Mesenteric fat pad (tissue), 1 donor: ENCODE measurements around the gene SDK2. TPM values are rescaled to one million over a fixed set of nuclear protein-coding genes. Genes with fewer than 3 reads are reported as not detected.

Source experiments
- DNase-seq: peaks from one replicate; pipeline ENCODE4 v3.0.0-alpha.2; 2020; ENCODE audit warnings: low spot score
- total RNA-seq: library from RNA; stranded (reverse); fragmentation: NEBNext Ultra II Directional; extraction: Animal tissue kit (Norgen Biotek cat#: 25700); gene quantifications from one replicate; pipeline ENCODE4 v1.2.1, GENCODE V29; 2021
- donor health status: DM: yes; HTN: yes; CAD: no.

Gene SDK2
- total RNA-seq, 1 donor from 2014 or later, result 0.84 TPM

DNA sequence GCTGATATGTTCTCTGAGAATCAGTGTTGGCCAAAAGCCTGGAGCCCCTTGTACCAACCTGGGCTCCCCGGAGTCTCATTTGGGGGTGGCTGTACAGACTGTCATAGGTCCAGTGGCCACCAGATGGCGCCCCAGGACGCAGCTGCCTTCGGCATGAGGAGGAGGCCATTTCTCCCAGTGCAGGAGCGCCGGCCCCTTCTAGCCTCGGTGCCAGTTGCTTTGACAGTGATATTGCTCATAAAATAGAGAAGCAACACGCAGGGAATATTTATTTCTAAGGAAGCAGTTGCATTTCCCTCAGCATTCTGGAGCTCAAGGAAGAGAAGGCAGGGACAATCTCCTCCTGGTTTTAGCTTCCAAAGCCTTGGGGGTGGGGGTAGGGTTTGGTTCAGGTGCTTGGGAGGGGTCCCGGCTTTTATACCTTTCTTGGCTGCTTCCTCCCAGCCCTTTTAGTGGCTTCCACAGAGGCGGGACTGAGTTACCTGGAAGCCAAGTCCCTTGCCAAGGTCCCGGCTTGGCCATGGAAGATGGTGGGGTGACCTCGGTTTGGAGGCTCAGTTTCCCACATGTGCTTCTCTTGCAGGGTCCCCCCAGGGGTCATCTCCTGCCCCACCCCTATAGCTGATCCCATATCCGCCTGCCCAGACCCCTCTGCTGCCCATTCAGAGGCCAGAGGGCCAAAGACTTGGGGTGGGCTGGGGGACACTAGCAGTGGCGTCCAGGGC lies 214.6 kb downstream of the SDK2 start:
- peak; percentile 95 for DNase-seq

DNA sequence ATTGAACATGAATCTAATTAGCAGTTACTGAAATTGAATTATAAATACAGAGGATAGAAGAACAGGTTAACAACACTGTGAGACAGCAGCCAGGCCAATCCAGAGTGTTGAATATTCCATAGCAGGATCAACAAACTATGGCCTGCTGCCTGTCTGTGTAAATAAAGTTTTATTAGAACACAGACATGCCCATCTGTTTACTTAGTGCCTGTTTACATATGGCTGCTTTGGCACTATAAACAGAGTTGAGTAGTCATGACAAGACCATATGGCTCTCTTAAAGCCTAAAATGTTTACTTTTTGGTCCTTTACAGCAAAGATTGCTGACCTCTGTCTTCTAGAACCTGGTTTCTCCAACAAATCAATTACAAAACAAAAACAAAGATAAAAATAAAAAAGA lies 217.0 kb downstream of the SDK2 start:
- DNase-seq, result no peak

DNA sequence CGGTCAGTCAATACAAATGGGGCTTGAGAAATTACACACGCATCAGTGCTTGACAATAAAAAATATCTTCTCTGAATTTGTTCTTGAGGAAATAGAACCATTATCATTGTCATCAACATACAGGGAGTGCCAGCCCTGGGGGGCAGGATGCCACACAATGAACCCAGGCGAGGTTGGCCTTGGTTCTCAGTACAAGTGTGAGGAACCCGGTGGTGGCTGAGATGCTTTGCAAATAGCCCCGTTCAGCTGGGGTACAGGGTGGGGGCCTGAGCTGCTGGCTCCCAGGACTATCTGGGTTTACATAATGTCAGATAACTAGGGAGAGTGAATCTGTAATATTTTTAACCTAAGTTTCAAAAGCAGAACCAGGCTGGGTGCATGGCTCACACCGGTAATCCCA lies 219.7 kb downstream of the SDK2 start:
- DNase-seq, result no peak

DNA sequence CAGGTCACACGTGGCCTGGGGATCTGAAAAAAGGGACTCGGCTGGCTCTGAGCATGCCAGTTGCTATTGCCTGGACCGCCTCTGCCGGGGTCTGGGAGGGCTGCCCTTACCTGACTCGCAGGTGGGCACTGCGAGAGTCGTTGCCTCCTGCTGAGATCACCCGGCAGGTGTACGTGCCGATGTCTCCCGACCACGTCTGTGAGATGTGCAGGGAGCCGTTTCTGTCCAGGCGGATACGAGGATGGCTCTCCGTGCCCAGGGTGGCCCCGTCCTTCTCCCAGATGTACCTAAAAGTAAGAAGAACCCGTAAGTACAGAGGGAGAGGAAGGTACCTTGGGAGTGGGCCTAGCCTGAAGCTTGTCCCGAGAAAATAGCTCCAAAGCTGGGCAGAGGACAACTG lies 220.4 kb downstream of the SDK2 start:
- no peak for DNase-seq

DNA sequence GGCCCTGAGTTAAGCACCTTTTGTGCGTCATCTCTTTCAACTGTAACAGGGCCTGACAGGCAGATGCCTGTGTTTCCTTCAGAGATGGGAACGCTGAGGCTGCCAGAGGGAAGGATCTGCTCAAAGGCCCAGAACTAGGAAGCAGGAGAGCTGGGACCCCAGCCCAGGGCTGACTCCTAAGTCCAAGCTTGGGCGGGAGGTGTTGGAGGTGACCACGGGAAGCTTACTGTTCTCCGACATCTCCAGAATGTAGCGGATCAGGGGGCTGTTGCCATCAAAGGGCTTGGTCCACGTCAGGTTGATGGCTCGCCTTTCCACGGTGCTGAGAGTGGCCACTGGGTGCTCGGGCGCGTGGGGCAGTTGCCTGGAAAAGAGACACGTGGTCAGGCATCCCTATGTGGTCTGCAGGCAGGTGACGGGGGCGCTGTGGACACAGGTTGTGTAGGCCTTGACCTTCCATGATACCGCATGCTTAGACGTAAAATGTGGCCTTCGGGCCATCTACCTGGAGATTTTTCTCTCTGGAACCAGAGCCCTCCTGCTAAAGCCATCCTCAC lies 221.0 kb downstream of the SDK2 start:
- no peak for DNase-seq

DNA sequence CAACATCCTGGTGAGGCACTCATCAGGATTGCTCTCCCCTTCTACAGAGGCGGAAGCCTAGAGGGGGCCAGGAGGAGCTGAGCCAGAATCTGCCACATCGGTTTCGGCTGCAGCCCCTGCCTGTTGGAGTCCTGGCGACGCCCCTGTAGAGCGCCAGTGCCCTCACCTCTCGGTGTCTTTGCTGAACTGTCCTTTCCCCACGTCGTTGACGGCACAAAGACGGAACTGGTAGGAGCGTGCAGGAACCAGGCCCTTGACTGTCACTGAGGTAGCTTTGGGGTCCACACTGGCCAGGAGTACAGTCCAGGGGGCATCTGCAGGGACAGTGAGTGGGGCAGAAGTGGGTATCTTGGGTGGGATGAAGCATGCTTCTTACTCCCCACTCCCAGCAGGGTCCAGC lies 222.1 kb downstream of the SDK2 start:
- no peak for DNase-seq

DNA sequence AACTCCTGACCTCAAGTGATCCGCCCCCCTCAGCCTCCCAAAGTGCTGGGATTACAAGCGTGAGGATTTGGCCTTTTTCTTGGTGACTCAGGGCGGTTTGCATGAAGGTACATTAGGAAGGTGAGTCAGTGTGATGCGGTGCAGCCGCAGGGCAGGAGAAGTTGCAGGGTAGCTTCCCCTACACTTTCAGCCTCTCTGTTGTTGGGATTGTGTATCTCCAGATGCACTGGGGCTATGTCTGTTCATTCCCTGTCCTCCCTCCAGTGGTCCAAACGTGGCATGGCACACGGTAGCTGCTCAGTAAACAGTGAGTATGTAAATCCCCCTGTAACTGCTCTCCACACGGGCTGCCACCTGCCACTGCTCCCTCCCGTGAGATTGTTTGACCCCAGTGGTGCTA lies 223.3 kb downstream of the SDK2 start:
- no peak for DNase-seq

DNA sequence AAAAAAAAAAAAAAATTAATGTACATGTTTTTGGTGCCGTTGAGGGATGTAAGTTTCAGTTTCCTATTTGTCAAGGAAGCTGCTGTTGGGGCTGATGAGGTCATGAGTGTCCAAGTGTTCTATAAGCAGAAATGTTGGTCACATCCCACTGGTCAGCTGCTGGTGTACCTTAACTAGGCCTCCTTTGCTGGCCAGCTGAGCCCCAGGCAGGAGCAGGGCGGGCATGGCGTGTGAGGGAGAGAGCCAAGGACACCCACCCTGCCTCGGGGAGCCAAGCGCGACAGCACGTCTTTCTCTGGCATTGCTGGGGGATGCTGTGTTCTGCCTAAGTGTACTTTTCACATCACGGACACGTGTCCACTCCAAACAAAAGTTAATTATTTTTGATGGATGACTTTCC lies 224.4 kb downstream of the SDK2 start:
- DNase-seq, result no peak

DNA sequence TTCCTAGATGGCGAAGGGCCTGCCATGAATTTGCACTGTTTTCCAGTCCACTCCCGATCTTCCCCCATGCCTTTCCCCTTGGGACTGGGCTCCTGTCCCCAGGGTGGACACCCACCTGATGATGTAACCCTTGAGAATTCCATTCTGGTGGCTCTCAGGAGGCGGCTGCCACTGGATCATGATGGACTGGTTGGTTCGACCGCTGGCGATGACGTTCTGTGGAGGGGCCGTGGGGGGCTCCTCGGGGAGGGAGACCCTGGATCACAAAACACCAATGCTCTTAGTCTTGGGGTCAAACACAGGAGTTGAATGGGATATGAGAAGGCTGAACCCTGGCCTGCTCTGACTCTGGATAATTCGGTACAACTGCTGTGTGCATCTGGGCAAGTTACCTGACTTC lies 225.2 kb downstream of the SDK2 start:
- no peak for DNase-seq

DNA sequence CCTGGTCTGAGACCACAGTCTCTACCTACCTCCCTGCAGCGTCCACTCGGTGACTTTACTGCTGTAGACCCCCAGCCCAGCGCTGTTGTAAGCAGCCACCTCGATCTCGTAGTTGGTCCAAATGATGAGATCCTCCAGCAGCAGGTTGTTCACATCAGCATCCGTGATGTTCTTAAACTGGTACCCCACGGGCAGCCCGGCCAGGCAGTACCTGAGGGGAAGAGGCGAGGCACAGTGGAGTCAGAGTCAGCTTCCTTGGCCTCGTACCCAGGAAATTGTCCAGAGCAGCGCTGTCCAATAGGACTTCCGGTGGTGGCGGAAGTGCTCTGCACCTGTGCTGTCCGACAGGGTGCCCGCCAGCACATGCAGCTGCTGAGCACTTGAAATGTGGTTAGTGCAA lies 228.5 kb downstream of the SDK2 start:
- no peak for DNase-seq

DNA sequence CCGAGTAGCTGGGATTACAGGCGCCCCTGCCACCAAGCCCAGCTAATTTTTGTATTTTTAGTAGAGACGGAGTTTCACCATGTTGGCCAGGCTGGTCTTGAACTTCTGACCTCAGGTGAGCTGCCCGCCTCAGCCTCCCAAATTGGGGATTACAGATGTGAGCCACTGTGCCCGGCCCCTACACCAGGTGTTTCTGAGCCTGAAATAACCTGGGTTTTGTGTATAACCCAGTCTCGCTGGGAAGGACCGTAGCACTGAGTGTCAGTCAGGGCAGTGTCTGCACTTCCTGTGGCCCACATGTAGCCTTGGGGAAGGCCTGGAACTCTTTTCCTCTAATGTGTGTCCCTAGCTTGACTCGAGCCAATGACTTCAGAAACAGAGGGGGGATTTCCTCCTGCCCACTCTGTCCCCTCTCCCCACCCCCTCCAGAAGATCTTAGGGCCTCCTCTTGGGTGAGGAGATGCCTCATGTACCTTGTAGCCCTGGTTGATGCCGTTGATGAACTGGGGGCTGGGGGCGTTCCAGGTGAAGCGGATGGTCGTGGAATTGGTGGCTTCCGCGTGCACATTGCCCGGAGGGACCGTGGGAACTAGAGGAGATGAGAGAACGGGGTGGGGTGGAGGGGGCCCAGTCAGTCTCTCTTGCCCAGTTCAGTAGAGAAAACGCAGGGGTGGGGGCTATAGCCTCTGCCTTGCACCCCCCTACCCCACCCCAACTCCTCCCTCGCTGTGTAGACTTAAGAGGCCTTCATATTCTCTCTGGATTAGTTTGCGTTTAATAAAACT lies 229.9 kb downstream of the SDK2 start:
- DNase-seq, result no peak

DNA sequence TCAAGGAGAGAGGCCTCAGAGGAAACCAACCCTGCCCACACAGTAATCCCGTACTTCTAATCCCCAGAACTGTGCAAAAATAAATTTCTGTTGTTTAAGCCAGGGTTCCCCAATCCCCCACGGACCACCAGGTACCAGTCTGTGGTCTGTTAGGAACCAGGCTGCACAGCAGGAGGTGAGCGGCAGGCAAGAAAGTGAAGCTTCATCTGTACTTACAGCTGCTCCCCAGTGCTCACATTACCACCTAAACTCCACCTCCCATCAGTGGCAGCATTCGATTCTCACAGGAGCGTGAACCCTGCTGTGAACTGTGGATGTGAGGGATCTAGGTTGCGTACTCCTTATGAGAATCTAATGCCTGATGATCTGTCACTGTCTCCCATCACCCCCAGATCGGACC lies 231.3 kb downstream of the SDK2 start:
- no peak for DNase-seq

DNA sequence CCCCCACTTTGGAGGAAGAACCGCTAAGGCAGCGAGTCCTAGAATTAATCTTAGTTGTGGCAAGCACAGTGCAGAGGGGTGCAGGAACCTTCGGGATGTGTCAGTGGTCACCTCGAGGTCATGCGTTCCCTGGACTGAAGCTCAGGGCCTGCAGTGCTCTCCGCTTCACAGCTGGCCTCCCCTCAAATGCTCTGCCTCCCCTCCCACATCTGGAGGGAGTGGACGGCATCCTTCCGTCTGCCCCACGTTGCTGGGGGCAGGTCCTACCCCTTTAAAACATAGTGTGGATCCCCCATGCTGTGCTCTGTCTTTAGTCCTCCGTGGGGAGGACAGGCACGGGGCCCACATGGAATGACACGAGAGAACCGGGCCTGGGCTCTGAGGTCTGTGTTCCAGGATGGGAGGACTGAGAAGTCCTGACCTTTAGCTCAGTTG lies 232.9 kb downstream of the SDK2 start:
- DNase-seq, result no peak

DNA sequence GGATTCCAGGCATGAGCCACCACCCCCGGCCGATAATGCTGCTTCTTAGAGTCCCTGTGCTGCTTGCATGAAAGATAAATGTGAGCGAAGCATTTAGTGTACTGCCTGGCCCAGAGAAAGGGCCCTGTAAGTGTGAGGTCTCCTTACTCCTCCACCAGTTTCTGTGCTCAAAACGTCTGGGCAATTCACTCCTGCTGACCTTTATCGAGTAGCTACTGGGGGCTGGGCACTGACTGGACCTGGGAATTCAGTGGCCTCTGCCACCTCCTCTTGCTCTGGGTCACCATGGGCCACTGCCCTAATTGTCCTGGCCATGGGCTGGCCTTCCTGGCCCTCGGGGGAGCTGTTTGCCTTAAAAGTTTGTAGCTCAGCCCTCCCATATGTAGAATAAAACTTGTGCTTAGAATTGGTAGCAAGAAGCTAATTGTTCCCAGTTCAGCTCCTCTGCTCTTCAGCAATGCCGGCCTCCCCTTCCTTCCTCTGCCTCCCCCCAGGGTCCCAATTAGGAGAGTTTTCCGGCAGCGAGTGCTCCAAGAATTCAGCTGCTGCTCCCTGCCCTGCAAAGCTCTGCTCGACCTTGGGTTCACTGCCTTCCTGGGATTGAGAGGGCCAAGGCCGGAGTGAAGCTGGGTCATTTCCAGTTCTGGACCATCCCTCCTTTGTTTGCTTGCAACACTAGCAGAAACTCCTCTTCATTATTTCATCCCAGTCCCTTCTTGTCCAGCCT lies 233.5 kb downstream of the SDK2 start:
- DNase-seq, result no peak

DNA sequence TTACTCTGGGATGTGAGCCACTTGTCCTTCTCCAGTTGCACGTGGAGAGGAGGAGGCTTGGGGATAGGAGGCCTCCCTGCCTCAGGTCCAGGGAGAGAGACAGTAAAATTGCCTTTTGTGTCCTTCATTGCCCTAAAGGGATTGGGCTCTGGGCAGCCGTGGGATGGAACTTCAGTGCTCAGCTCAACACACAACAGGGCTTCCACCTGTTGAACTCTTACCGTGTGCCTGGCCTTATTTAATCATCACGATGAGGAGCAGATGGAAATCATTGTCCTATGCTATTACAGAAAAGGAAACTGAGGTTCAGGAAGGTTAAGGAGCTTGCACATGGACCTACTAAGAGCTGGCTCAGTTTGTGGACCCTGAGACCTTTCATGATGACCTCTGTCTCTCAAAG lies 240.0 kb downstream of the SDK2 start:
- no peak for DNase-seq

DNA sequence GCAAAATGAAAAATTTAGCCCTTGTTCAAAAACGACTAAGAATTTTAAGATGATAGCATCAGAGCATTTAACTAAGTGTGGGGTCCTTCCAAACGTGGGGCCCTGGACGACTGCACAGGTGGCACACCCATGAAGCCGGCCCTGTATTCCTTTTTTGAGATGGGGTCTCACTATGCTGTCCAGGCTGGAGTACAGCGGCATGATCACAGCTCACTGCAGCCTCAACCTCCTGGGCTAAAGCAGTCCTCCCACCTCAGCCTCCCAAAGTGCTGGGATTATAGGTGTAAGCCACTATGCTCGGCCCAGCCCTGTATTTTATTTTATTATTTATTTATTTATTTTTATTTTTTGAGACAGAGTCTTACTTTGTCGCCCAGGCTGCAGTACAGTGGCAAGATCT lies 241.8 kb downstream of the SDK2 start:
- DNase-seq, result no peak

DNA sequence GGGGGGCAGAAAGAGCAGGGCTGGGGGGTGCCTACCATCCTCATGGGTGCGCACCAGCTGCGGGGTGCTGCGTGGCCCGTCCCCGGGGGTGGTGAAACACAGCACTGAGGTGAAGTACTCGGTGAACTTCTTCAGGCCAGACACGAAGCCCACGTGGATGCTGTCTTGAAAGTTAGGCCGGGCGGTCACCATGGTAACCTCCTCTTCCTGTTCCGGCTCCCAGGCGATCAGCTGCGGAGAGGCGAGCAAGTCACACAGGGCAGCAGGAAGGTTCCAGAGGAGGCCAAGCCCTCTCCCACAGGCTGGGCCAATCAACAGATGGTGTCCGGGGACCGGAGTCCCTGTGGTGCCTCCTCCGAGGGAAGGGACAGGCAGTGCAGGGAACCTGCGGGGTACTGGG lies 242.3 kb downstream of the SDK2 start:
- DNase-seq, result no peak

DNA sequence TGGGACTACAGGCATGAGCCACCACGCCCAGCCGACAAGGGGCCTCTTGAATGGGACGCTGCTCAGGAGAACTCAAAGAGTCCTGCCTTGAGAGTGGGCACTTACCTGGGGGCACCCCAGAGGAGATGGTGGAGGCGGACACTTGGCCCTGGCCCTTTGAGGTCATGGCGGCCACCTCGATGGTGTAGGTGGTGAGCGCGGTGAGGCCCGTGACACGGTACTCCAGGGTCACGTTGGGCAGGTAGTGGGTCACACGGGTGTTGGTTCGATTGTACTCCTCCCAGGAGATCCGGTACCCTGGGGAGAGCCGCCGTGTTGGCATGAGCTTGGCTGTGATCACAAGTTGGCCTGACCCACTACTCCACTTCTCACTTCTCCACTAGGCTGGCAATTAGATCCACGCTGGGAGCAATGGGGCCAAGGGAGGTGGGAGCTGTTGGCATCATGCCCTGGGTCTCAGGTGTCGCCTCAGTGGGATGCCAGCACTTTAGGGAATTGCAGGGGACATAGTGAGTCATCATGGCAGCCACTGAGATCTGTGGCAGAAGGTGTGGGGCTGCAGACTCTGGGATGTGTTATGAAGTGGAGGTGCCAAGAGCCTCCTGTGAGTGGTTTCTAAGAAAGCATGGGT lies 243.2 kb downstream of the SDK2 start:
- DNase-seq, result no peak

DNA sequence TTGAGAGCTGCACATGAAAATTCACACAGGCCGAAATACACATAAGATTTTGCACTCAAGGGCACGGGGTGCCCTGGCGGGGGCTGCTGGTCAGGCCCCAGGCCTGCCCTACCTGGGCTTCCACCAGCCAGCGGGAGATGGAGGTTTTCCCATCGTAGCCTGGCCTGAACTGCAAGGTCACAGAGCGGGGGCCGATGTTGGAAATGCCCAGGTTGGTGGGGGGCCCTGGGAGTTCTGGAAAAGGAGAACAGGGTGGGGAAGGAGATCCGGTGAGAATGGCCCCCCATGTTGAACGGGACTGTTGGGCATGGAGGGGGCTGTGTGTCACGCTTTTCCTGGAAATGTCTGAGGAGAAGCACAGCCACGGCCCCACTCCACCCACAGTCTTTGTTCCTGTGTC lies 245.2 kb downstream of the SDK2 start:
- no peak for DNase-seq

DNA sequence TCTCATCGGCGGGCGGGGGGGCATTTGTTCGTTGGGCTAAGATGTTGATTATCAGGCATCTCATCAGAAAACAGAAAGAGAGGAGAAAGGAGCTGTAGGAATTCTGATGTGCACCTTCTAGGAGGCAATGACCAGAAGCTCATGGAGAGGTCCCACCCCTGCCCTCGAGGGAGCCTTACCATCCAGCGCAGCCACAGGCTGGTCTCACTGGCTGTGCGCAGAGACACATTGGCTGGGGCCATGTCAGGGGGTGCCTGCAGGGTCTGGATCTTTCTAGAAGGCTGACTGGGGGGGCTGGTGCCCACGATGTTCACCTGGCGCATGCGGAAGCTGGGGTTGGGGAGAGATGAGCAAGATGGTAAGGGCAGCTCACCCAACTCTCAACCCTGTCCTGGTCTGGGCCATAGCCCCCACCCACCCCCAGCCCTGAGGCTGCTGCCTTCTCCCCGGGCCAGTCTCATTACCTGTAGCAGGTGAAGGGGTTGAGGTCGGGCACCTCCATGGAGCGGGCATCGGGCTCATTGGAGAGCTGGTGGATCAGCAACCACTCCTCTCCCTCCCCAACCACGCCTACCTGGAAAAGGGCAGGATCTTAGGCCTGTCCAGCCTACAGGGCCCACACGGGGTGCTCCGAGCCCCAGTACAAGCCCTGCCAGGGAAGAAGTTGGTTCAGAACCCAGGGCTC lies 246.2 kb downstream of the SDK2 start:
- no peak for DNase-seq

DNA sequence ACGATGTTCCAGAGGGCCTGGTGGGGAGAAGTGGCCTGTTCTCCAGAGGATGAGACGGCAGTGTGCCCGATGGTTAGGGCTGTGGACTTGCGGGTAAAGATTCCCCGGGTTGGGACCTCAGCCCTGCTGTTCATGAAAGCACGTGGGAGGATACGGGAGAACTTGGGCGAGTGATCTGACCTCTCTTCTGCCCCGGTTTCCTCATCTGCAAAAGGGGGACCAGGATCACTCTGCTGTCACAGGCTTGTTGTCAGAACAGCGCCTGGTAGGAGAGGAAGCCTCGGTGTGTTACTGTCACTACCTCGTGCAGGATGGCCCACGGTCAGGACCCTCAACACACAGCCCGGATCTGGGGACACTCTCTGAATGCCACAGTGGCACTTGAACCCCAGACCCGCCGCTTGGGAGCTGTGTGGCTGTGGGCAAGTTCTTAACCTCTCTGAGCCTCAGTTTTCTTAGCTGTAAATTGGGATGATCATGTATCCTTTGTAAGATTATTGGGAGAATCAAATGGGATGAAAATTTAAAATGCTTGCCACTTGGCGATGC lies 246.9 kb downstream of the SDK2 start:
- DNase-seq, result no peak
